Measurements from ENCODE around the gene PEX11B.
"Not testable (repeated sequence)": the region's sequence is repeated elsewhere in the genome, so short reads cannot be mapped to it uniquely, and the experiment has no call there.

Gene PEX11B

DNA sequence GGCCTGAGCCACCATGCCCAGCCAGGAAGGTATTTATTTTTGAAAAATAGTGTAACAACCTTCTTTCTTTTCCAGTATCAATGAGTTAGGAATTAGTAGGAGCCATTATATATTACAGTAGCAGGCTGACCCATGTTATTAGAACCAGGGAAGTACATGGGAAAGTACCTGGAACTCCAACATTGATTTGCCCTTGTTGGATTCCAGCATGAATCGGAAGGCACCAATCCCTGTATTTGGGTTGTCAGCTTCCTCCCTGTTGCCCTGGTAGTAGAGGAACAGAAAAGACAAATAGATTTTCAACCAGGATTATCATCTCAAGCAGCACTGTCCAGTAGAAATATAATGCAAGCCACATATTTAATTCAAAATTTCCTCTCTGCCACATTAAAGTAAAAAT, 18.9 kb upstream of the PEX11B start:
- TF ChIP-seq, protein P1, sequence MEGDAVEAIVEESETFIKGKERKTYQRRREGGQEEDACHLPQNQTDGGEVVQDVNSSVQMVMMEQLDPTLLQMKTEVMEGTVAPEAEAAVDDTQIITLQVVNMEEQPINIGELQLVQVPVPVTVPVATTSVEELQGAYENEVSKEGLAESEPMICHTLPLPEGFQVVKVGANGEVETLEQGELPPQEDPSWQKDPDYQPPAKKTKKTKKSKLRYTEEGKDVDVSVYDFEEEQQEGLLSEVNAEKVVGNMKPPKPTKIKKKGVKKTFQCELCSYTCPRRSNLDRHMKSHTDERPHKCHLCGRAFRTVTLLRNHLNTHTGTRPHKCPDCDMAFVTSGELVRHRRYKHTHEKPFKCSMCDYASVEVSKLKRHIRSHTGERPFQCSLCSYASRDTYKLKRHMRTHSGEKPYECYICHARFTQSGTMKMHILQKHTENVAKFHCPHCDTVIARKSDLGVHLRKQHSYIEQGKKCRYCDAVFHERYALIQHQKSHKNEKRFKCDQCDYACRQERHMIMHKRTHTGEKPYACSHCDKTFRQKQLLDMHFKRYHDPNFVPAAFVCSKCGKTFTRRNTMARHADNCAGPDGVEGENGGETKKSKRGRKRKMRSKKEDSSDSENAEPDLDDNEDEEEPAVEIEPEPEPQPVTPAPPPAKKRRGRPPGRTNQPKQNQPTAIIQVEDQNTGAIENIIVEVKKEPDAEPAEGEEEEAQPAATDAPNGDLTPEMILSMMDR (IDR thresholded peaks at IDR 0.05; ENCODE audit: low read depth, low read length), result no peak
- no peak overlapping the region for H3K4me3 ChIP-seq (ENCODE audit: low read depth, low read length)

GRCh38 chr1:145936247-145936646, 17.7 kb upstream of the PEX11B start:
- TF ChIP-seq, protein P1 (IDR thresholded peaks at IDR 0.05; ENCODE audit: low read depth, low read length), result no peak

GRCh38 chr1:145935708-145936107, 17.2 kb upstream of the PEX11B start:
- no peak overlapping the region for H3K4me3 ChIP-seq (ENCODE audit: low read depth, low read length)
- TF ChIP-seq, protein P1 (IDR thresholded peaks at IDR 0.05; ENCODE audit: low read depth, low read length), result no peak

More at GRCh38 chr1:145936247-145936646, 17.7 kb upstream of the PEX11B start:
- no peak overlapping the region for H3K4me3 ChIP-seq (ENCODE audit: low read depth, low read length)

DNA sequence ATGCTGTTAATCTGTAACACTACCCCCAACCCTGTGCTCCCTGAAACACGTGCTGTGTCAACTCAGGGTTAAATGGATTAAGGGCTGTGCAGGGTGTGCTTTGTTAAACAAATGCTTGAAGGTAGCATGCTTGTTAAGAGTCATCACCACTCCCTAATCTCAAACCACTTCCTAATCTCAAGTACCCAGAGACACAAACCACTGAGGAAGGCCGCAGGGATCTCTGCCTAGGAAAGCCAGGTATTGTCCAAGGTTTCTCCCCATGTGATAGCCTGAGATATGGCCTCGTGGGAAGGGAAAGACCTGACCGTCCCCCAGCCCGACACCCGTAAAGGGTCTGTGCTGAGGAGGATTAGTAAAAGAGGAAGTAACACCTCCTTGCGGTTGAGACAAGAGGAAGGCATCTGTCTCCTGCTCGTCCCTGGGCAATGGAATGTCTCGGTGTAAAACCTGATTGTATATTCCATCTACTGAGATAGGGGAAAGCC, 14.0 kb upstream of the PEX11B start:
- H3K4me3 ChIP-seq (ENCODE audit: low read depth, low read length), result not testable (repeated sequence)

- peak overlapping the region; percentile 68 for H3K4me3 ChIP-seq (ENCODE audit: low read depth, low read length)
- TF ChIP-seq, protein P1 (IDR thresholded peaks at IDR 0.05; ENCODE audit: low read depth, low read length), result no peak
These were observed 9.6 kb upstream of the PEX11B start for GRCh38 chr1:145927916-145928643.

- H3K4me3 ChIP-seq (ENCODE audit: low read depth, low read length), result peak within 1 kb of the TSS; percentile 68
These were observed 8.8 kb upstream of the PEX11B start, which contains the start of gene RBM8A for GRCh38 chr1:145927063-145927886. TSS of gene RBM8A (minus strand) at chr1:145927484. CDS start at chr1:145927426, 58 bp downstream.

GRCh38 chr1:145926686-145927062, 8.2 kb upstream of the PEX11B start:
- peak overlapping the region; percentile 68 for H3K4me3 ChIP-seq (ENCODE audit: low read depth, low read length)
- TF ChIP-seq, protein P1 (IDR thresholded peaks at IDR 0.05; ENCODE audit: low read depth, low read length), result no peak

More at GRCh38 chr1:145927063-145927886, 8.8 kb upstream of the PEX11B start, which contains the start of gene RBM8A:
- TF ChIP-seq, protein P1 (IDR thresholded peaks at IDR 0.05; ENCODE audit: low read depth, low read length), result peak; percentile 67
